AG09319 (cell line): Measurements from ENCODE around the gene ABCG4.
"Not testable (repeated sequence)": the region's sequence is repeated elsewhere in the genome, so short reads cannot be mapped to it uniquely, and the experiment has no call there.

ENCODE experiments used
- DNase-seq: peaks from one replicate; pipeline ENCODE4 v3.0.0-alpha.2; 2010; ENCODE audit warnings: low read depth; ENCODE audit errors: extremely low read depth
- CTCF ChIP-seq: IDR thresholded peaks from 2 replicates; pipeline ENCODE4 v1.5.1; 2011; ENCODE audit warnings: low read depth, mild to moderate bottlenecking, inconsistent platforms, low read length, moderate library complexity

The ABCG4 gene

GRCh38 chr11:119125821-119126220, 23.0 kb upstream of the ABCG4 start:
- TF ChIP-seq CTCF: no peak
- no peak for DNase-seq

GRCh38 chr11:119126675-119127268, 22.1 kb upstream of the ABCG4 start:
- DNase-seq: no peak
- TF ChIP-seq CTCF: no peak

GRCh38 chr11:119130662-119131061, 18.2 kb upstream of the ABCG4 start:
- no peak for DNase-seq
- TF ChIP-seq CTCF: no peak

GRCh38 chr11:119134389-119134978, 14.4 kb upstream of the ABCG4 start:
- DNase-seq: no peak
- peak; percentile 43 for TF ChIP-seq CTCF

- DNase-seq: not testable (repeated sequence)
Observed at GRCh38 chr11:119139276-119139675, 9.6 kb upstream of the ABCG4 start.

- TF ChIP-seq CTCF: peak; percentile 68
- DNase-seq: no peak
Observed at GRCh38 chr11:119144825-119145486, 3.9 kb upstream of the ABCG4 start.

GRCh38 chr11:119145551-119145950, 3.3 kb upstream of the ABCG4 start:
- DNase-seq: no peak
- TF ChIP-seq CTCF: no peak
